AG20443 (cell line): ENCODE measurements around the gene KRT10.
A peak's percentile ranks its signal among the peaks of the same experiment; 100 is the strongest.
"Not testable (repeated sequence)": the region's sequence is repeated elsewhere in the genome, so short reads cannot be mapped to it uniquely, and the experiment has no call there.

Experiments
- DNase-seq: peaks from one replicate; pipeline ENCODE4 v3.0.0; 2012; ENCODE audit warnings: low spot score, mixed read lengths

The KRT10 gene

DNA sequence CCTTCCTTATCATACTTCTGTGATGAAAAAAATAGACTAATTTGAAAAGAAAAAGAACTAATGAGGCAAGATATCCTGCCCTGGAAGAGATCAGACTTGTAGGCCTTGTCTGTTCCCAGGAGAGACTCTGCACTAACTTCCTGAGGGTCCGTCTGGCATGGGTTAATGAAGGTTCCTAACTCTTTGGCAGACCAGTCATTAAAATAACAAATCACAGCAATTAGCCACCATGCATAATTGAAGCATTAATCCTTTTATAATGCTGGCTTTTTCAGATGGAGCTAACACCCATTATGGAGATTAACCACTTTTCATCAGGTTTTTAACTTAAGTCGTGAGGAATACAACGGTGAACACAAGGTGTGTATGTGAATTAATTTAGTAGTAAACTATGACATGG lies 10.4 kb upstream of the KRT10 start:
- DNase-seq: no peak

DNA sequence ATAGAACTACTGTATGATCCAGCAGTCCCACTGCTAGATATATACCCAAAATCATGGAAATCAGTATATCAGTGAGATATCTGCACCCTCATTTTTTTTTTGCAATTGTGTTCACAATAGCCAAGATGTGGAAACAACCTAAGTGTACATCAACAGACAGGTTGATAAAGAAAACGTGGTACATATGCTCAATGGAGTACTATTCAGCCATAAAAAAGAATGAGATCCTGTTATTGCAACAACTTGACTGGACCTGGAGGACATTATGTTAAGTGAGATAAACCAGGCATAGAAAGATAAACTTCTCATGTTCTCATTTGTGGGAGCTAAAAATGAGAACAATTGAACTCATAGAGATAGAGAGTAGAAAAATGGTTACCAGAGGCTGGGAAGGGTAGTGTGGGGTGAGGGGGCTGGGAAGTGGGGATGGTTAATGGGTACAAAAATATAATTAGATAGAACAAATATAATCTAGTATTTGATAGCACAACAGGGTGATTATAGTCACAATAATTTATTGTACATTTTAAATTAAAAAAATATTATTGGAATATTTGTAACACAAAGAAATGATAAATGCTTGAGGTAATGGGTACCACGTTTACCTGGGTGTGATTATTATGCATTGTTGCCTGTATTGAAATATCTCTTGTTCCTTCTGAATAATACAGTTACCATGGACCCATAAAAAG lies 7.8 kb upstream of the KRT10 start:
- DNase-seq: no peak

DNA sequence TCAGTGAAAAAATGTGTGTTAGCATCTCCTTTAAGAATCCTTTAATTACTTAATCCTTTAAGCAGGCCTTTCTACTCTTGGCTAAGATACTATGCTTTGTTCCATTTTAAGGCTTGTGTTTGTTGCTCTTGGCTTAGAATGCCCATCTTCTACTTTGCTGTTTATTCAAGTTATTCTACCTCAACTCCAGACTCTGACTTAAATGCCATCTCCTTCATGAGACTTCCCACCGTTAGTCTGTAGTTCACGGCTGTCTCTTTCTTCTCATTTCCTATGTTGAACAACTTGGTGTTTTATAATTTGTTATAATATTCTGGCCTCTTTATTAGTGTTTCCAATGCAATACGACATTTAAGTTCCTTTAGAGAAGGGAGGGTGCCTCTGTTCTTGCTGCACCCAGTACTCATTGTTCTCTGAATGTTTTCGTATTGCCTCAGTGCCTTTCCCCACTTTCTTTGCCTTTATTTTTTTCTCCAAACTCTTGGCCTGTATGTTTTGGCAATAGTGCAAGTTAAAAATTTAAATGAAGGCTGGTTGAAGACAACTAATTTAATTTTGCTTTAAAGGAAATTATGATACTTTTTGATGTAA lies 6.1 kb upstream of the KRT10 start:
- no peak for DNase-seq

DNA sequence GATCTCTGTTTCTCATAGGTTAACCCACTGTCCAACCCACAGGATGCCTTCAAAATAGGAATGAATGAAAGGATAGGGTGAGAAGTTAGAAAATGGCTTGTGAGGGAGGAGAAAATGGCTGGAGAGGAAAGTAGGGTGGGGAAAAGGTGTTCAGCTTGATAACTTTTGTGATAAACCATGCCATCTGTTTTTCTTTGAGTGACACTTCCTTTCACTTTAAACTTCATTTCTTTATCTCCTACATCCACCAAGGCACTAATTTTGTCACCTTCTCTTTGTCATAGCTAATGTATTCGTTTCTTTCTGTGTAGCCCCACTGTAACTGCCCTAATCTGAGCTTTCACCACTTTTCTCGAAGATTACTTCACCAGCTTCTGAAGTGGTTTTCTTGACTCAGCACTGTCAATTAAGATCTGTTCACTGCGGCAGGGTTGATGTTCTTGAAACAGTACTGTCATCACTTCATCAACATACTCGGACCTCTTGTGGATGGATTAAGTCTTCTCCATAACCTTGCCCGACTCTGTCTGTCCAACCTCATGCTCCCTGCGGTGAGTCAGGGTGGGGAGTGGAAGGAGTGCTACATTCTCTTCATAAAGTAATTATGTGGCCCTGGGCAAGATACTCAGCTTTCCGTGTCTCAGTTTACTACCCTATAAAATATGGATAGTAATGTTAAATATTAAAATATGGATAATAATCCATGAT lies 5.5 kb upstream of the KRT10 start:
- no peak for DNase-seq

DNA sequence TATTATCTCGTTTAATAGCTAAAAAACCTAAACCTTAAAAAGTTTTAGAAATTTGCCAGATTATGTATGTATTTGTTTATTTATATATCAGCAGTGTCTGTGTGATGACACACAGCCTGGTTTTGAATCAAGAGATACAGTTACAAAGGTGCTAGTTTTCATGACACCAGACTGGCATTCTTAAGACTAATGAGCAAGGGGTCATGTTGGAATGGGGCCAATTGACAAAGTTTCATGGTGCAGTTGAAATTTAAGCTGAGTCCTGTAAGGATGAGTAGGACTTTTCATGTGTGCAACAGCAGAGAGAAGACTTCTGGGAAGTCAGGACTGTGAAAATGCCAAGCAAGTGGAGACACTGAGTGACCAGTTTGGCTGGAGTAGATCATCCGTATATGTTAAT lies 3.2 kb upstream of the KRT10 start:
- DNase-seq: no peak

DNA sequence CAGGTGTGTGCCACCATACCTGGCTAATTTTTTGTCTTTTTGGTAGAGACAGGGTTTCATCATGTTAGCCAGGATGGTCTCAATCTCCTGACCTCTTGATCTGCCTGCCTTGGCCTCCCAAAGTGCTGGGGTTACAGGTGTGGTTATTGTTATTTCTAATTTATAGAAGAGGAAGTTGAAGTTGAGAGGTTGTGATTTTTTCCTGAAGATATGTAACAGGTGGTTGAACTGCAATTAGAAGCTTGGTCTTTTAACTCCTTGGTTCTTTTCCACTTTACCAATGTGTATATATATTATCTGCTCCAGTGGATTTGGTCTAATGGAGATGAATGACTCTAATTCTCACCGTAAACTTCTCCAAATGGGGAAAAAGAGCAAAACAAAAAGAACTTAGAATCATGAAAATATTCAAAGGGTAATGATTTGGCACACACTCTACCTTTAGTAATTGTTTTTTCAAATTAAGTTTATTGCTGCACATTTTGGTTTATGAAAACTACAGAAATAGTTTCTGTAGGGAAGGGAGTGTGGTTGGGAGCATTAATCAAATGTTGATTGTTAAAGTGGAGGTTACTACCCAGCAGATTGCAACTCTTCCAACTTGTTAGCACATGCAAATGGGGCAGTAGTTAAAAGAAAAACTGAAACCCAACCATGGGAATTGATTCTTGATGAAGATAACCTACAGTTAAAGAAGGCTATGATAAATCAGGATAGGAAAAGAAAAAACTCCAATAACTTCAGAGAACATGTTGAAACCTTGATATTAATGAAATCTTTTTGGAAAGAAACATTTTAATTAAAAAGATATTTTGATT lies 1.8 kb upstream of the KRT10 start:
- no peak for DNase-seq

DNA sequence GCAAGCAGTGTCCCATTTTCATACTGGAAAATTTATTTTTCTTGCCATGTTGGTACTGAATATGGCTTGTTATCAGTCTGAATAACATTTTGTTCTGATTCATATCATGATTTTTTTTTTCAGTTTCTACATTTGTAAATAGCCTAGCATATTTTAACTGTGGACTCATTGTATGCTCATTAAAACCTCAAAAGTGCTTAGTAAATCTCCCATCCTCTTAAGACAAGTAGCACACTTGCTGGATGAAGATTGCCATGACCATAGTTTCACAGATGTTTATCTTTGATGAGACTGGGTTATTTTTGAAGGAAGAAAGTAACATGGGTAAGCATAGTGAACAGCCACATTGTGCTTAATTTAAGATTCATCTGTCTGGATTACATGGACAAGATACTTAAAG lies 878 bp downstream of the KRT10 start:
- no peak for DNase-seq

DNA sequence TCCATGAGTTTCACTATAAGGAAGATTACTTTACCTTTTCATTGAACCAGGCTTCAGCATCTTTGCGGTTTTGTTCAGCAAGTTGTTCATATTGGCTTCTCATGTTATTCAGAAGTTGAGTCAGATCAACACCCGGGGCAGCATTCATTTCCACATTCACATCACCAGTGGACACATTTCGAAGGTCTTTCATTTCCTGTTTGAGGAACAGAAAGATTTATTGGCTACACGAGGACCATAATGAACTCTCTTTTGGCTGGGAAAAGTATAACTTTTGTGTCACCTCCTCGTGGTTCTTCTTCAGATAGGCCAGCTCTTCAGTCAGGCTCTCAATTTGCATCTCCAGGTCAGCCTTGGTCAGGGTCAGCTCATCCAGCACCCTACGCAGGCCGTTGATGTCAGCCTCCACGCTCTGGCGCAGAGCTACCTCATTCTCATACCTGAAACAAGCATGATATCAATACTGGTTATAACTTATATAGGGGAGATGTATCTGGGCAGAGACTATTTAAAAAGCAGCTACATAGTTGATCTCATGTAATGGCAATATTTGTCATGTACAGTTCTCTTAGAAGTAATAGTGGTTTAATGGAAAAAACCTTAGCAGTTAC lies 2.1 kb downstream of the KRT10 start:
- no peak for DNase-seq

DNA sequence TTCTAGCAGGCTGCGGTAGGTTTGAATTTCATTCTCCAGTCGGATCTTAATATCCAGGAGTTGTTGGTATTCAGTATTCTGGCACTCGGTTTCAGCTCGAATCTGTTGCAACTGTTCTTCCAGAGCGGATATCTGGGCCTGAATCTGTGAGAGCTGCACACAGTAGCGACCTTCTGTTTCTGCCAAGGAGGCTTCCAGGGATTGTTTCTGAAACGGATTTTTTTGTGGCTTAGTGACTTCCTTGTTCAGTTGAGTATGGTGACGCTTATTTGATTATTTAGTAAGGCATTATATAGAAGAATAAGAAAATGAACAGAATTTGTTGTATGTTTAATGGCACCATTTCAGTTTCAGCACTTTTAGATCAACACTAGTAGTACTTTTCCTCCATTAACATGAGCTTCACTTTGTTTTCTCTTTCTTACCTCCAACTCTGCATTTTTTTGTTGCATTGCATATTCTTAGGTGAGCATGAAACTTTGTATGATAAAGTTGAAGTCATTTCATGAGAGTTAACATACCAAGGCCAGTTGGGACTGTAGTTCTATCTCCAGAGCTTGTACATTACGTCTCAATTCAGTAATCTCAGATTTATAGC lies 2.8 kb downstream of the KRT10 start:
- DNase-seq: peak; percentile 34

DNA sequence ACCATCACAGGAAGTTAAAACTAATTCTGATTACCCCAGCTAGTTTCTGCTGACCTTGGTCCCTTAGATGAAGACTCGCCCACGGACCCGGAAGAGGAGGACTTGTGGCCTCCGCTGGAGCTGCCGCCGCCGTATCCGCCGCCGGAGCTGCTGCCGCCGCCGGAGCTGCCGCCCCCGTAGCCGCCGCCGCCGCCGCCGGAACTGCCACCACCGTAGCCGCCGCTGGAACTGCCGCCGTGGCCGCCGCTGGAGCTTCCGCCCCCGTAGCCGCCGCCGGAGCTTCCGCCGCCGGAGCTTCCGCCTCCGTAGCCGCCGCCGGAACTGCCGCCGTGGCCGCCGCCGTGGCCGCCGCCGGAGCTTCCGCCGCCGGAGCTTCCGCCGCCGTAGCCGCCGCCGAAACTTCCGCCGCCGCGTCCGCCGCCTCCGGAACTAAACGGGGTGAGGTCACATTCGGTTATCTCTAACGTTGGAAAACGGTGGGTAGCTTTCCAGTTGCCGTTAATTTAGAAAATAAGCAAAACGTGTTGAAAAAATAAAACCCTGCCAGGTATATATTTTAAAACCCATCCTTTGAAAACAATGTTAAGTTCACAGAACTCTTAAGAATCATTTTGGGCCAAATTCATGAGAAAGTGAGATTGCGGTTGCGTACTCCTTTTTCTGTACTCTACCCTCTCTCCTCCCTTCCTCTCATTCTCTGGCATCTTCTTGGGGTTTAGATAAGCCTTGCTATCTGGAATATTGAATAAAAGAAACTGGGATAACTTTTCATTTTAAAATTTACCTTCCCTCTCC lies 3.5 kb downstream of the KRT10 start:
- DNase-seq: peak; percentile 91

DNA sequence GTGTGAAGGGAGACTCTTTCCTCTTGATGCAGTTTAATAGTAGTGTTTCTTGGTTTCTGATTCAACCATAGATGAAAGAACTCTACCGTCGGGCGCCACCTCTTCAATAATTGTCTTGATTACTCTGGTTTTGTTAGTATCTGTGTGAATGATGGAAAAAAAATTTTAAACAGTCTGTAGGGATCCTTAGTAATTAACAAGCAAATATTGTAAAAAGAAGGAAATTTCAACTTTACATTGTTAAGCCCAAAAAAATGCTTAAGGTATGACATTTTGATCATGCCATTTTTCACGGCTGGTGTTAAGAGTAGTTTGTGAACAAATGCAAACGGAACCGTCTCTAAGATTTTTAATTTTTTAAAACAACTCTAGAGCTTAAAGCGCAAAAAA lies 4.1 kb downstream of the KRT10 start:
- no peak for DNase-seq

DNA sequence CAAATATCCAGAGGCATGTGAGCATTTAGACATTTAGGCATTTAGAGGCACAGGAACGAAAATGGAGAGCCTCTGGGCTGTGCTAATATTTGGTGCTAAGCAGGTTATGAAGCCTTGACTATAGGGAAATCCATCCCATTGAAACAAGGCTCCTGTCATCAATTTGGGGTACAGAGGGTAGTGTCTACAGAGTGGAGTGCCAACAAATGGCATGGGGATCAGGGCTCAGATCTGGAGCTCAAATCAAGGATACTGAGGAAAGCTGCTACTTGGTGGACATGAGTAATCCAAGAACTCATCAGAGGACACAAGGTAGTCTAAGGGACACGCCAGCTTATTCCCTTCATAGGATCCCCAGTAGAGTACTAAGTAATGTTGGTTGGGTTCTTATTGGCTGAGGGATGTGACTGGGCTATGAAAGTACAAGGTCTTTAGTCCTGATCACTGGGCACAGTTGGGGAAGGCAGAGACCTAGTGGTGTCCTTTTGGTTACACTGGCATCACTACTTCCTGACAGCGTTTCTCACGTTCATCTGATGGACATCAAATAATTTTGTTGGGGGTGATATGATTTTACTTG lies 5.2 kb downstream of the KRT10 start:
- DNase-seq: no peak

DNA sequence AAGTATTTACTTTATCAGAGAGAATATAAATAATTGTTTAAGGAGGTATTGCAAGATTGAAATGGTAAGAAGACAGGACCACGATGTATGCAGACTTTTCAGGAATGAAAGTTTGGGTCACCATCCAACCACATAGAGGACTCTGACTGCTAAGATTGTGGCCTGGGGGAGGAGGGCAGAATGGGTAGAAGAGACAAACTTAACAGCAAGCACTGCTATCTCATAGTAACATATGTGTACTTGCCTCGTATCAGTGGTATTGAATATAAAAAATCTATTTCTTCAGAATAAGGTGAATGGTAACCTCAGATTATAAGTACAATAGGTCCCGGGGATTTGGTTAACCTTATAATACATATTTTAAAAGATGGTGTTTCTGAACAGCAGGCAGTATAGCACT lies 5.8 kb downstream of the KRT10 start:
- no peak for DNase-seq

DNA sequence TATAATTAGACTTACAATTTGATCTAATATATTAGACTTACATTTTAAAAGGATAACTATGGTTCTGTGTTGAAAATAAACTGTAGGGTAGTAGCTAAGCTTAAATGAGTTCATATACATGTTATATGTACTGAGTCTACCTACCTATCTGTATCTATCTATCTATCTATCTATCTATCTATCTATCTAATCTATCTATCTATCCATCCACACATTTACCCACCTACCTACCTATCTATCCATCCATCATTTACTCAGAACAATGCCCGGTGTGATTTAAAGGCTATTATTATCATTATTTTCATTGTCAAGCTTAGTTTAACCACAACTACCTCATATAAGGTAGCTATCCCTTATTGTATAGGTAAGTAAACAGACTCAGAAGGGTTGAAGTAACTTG lies 7.0 kb downstream of the KRT10 start:
- no peak for DNase-seq

DNA sequence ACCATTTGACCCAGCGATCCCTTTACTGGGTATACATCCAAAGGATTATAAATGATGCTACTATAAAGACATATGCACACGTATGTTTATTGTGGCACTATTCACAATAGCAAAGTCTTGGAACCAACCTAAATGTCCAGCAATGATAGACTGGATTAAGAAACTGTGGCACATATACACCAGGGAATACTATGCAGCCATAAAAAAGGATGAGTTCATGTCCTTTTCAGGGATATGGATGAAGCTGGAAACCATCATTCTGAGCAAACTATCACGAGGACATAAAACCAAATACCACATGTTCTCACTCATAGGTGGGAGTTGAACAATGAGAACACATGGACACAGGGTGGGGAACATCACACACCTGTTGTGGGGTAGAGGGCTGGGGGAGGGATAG lies 7.8 kb downstream of the KRT10 start:
- not testable (repeated sequence) for DNase-seq

DNA sequence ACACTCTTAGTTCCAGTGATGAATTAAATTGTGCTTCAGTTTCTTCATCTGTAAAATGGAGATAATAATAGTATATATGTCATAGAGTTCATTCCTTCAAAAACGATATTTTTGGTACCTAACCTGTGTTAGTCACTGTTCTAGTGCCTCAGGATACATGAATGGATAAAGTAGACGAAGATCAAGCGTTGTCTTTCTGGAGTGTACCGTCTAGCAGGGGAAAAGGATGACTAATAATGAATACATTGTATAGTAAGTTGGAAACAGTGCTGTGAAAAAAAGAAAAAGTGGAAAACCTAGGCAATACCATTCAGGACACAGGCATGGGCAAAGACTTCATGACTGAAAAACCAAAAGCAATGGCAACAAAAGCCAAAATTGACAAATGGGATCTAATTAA lies 8.6 kb downstream of the KRT10 start:
- DNase-seq: no peak

DNA sequence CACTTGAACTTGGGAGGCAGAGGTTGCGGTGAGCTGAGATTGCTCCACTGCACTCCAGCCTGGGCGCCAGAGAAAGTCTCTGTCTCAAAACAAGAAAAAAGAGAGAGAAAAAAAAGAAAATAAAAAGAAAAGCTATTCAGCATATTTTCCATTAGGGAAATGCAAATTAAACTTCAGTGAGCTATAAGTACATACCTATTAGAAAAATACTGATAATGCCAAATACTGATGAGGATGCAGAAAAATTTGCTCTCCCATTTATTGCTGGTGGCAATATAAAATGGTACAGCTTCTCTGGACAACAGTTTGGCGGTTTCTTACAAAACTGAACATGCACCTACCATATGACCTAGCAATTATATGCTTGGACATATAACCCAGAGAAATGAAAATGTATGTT lies 9.8 kb downstream of the KRT10 start:
- DNase-seq: no peak

DNA sequence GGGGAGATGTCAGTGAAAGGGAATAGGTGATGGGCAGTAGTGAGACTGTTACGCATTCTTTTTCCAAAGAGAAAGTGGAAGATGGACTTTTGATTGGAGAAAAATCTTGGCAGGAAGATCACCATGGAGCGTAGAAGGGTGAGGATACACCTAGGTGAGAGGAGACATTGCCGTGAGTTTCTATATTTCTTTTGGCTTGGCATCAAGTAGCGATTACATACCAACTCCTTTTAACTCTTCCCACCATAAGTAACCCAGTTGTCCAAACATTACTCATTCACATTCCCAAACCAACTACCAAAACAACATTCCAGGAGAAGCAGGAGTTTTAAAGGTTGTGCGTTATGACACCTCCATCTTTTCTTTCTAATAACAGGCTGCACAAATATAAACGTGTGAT lies 11.9 kb downstream of the KRT10 start:
- no peak for DNase-seq

DNA sequence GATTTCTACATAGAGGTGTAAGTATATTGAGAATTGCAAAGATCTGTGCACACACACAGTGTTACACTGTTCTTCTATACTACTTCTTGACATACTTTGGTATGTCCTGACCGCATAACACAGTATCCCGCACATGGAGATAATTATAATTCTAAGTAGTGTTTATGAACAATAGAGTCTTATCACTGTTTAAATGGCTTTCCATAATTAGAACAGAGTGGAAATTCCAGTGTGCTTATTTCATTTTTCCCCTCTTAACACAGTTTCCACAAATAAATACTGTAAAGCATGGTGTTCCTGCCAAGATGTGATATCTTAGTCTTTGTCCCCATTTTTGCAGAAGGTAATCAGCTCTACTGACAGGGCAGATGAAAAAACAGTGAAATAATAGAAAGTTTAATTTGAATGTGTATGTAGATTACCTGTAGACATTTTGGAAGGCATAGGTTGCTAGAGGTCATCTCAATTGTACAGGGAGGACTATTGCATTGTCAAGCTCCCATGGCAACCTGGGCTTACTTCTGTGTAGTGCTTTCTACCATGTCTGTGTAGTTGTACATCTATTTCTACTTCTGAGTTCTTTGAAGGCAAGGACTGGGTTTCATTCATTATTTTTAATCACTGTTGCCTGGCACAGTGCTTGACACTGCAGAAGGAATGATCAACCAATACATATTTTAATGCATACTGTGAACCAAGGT lies 12.5 kb downstream of the KRT10 start:
- DNase-seq: no peak

DNA sequence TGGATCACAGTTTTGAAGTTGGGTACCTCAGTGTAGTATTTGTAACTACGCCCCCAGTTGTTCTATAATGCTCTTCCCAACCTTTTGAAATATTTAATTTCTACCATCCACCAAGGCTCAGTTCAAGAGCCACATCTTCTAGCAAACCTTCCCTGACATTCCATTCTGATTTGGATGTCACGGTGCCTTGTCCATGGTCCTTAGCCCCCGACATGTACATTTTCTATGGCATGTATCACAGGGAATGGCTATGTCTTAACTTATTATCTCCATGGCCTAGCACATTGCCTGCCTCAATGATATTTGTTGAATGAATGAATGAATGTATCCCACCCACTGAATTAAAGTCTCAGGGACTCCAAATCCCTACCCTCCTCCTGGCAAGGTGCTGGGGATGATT lies 16.3 kb downstream of the KRT10 start:
- DNase-seq: no peak
